SK-N-SH (cell line): ENCODE measurements around the gene ITSN2. TPM values are rescaled to one million over a fixed set of nuclear protein-coding genes. Genes with fewer than 3 reads are reported as not detected.

Experiments
- CTCF ChIA-PET: fragments of 300-600, 350-600 bp; formaldehyde crosslinking; extraction: SDS; loops from one replicate; lab custom pipeline; 2021; lab: Yijun Ruan, JAX
- POLR2A ChIA-PET: fragments of 350-600 bp; sonication (Branson Sonifier 250); formaldehyde crosslinking; extraction: SDS; loops from one replicate; lab custom pipeline; 2020; ENCODE audit warnings: antibody characterized with exemption, inconsistent platforms; lab: Yijun Ruan, JAX
- DNase-seq: peaks from one replicate; pipeline ENCODE4 v3.0.0; 2012
- H2AFZ ChIP-seq: fragments of 200-600 bp; sonication (generic); 2 replicates; pipeline ENCODE4 v1.8.1; 2016; ENCODE audit warnings: antibody characterized with exemption, mild to moderate bottlenecking, low read depth
- H3F3A ChIP-seq: fragments of 200-600 bp; sonication (generic); replicated peaks from 2 replicates; pipeline ENCODE3; 2016; ENCODE audit warnings: antibody characterized with exemption, mild to moderate bottlenecking; ENCODE audit not compliant: insufficient read depth
- H3K27ac ChIP-seq, 2 experiments: fragments of 200-500 bp in 1 of 2; fragments of 200-600 bp in 1 of 2; sonication (Bioruptor generic) in 1 of 2; sonication (generic), shearing (Covaris generic) in 1 of 2; 2 replicates each; pipeline versions ENCODE4 v1.5.1 to v1.6.1; 2014 to 2016; ENCODE audit warnings: low read depth in 2 of 2, inconsistent platforms in 1 of 2, low read length in 1 of 2, mild to moderate bottlenecking in 1 of 2, mixed read lengths in 1 of 2
- H3K27me3 ChIP-seq: fragments of 200-600 bp; sonication (generic), shearing (Covaris generic); 2 replicates; pipeline ENCODE4 v1.6.1; 2016; ENCODE audit warnings: mixed run types; ENCODE audit not compliant: insufficient read depth
- H3K36me3 ChIP-seq, 2 experiments: fragments of 200-500 bp in 1 of 2; fragments of 200-600 bp in 1 of 2; sonication (Bioruptor generic) in 1 of 2; sonication (generic) in 1 of 2; replicated peaks in 1 of 2; 2 replicates each; pipeline versions ENCODE3 to v1.5.1; 2014 to 2016; ENCODE audit warnings: low read length in 1 of 2, mild to moderate bottlenecking in 1 of 2; ENCODE audit not compliant: insufficient read depth in 2 of 2, control insufficient read depth in 1 of 2
- H3K4me1 ChIP-seq, 2 experiments: fragments of 200-500 bp in 1 of 2; fragments of 200-600 bp in 1 of 2; sonication (Bioruptor generic) in 1 of 2; sonication (generic), shearing (Covaris generic) in 1 of 2; 2 replicates each; pipeline versions ENCODE4 v1.5.1 to v1.6.1; 2014 to 2016; ENCODE audit warnings: low read depth in 1 of 2, low read length in 1 of 2, mixed run types in 1 of 2; ENCODE audit not compliant: insufficient read depth in 2 of 2, control insufficient read depth in 1 of 2
- H3K4me2 ChIP-seq: fragments of 200-600 bp; sonication (generic), shearing (Covaris generic); 2 replicates; pipeline ENCODE4 v1.6.1; 2017; ENCODE audit warnings: mixed run types
- H3K4me3 ChIP-seq, 2 experiments: fragments of 200-500 bp in 1 of 2; fragments of 200-600 bp in 1 of 2; sonication (Bioruptor generic) in 1 of 2; sonication (generic), shearing (Covaris generic) in 1 of 2; 2 replicates each; pipeline versions ENCODE4 v1.5.1 to v1.8.1; 2014 to 2016; ENCODE audit warnings: low read depth in 2 of 2, inconsistent platforms in 1 of 2, low read length in 1 of 2, mild to moderate bottlenecking in 1 of 2, mixed read lengths in 1 of 2, moderate library complexity in 1 of 2
- H3K79me2 ChIP-seq: fragments of 200-600 bp; sonication (generic); 2 replicates; pipeline ENCODE4 v1.8.1; 2017; ENCODE audit warnings: mild to moderate bottlenecking; ENCODE audit not compliant: insufficient read depth
- H3K9ac ChIP-seq: fragments of 200-600 bp; sonication (generic); 2 replicates; pipeline ENCODE4 v1.6.1; 2017; ENCODE audit warnings: mixed run types
- H3K9me2 ChIP-seq: fragments of 200-600 bp; sonication (generic); 2 replicates; pipeline ENCODE4 v1.6.1; 2017; ENCODE audit warnings: mixed run types
- H3K9me3 ChIP-seq: fragments of 200-600 bp; sonication (generic); 2 replicates; pipeline ENCODE4 v1.6.1; 2017; ENCODE audit warnings: mixed run types, mild to moderate bottlenecking, moderate library complexity
- H4K20me1 ChIP-seq: fragments of 200-600 bp; sonication (generic); 2 replicates; pipeline ENCODE4 v1.6.1; 2017; ENCODE audit warnings: mild to moderate bottlenecking, mixed run types; ENCODE audit not compliant: insufficient read depth
- EP300 ChIP-seq, 2 experiments: IDR thresholded peaks; 2 replicates each; pipeline versions ENCODE4 v1.4.0 to v1.6.1; 2012; ENCODE audit warnings: borderline replicate concordance in 1 of 2, low read depth in 1 of 2, low read length in 1 of 2
- FOSL2 ChIP-seq: IDR thresholded peaks from 2 replicates; pipeline ENCODE4 v1.4.0; 2012; ENCODE audit warnings: low read depth, mild to moderate bottlenecking, moderate library complexity, borderline replicate concordance
- MAX ChIP-seq: IDR thresholded peaks from 2 replicates; pipeline ENCODE4 v1.4.0; 2012; ENCODE audit warnings: low read depth
- NRF1 ChIP-seq: IDR thresholded peaks from 2 replicates; pipeline ENCODE4 v1.6.1; 2012; ENCODE audit warnings: low read depth, mild to moderate bottlenecking, low read length
- PBX3 ChIP-seq: IDR thresholded peaks from 2 replicates; pipeline ENCODE4; 2012
- RAD21 ChIP-seq: IDR thresholded peaks from 2 replicates; pipeline ENCODE4 v1.6.1; 2012; ENCODE audit warnings: mild to moderate bottlenecking, low read length
- SMC3 ChIP-seq: IDR thresholded peaks from 2 replicates; pipeline ENCODE4 v1.6.1; 2012; ENCODE audit warnings: low read depth, low read length, improper control_type of control experiment
- TCF12 ChIP-seq: IDR thresholded peaks from 2 replicates; pipeline ENCODE4 v1.4.0; 2012
- WGBS: methylation state at CpG from one replicate; pipeline ENCODE4 v1.1.6; 2017; ENCODE audit warnings: low lambda C conversion rate; 5-methylcytosine and 5-hydroxymethylcytosine counted together
- polyA plus RNA-seq, 3 experiments: library from polyadenylated mRNA; depleted of rRNA; stranded (reverse); fragments of >200 nt; gene quantifications; 2 replicates each; pipeline ENCODE4 v1.2.3, GENCODE V29; 2012
- TF ChIP-seq, protein P1 (sequence below): fragments of 150-350 bp; IDR thresholded peaks from 2 replicates; pipeline ENCODE4 v1.6.1; 2016; ENCODE audit warnings: mild to moderate bottlenecking, low read depth, low read length
- TF ChIP-seq, protein P2 (sequence below): fragments of 150-350 bp; IDR thresholded peaks from 2 replicates; pipeline ENCODE4 v1.6.1; 2017; ENCODE audit warnings: antibody characterized with exemption, low read length, low read depth, borderline replicate concordance

The ITSN2 gene
- polyA plus RNA-seq, 1 of the 3 experiments (the other 2 are of a cell fraction), result 11.9 TPM

- Histone ChIP-seq H4K20me1 (no peaks in the 10 kb centered on the region), H3K4me1 (no peaks in the 10 kb centered on the region), H3K27me3 (no peaks in the 10 kb centered on the region), H3F3A (no peaks in the 10 kb centered on the region), H3K79me2 (no peaks in the 10 kb centered on the region), H3K9ac (no peak overlapping the region), H2AFZ (no peak overlapping the region), H3K36me3 (peaks cover 42 to 56% of the 10 kb centered on the region in 2 experiments), H3K9me3 (no peaks in the 10 kb centered on the region), H3K27ac (no peak overlapping the region), H3K9me2 (no peaks in the 10 kb centered on the region), H3K4me2 (no peak overlapping the region), H3K4me3 (no peak overlapping the region)
- POLR2A ChIA-PET, result no interaction called here
- CTCF ChIA-PET, result interaction anchor here (1.2 kb wide), 1 partner anchor 44 kb away, joined by 3 read pairs; no protein-coding TSS in a partner anchor
- WGBS, result 97% methylated on average over 2 of the region's 2 CpGs
- no peak for TF ChIP-seq SMC3
- no peak for TF ChIP-seq EP300 (IDR thresholded peaks at IDR 0.05; ENCODE audit: borderline replicate concordance in 1 of 2, low read depth in 1 of 2, low read length in 1 of 2)
- TF ChIP-seq MAX, result no peak
- no peak for TF ChIP-seq RAD21
- no peak for TF ChIP-seq TCF12
- TF ChIP-seq, protein P1, sequence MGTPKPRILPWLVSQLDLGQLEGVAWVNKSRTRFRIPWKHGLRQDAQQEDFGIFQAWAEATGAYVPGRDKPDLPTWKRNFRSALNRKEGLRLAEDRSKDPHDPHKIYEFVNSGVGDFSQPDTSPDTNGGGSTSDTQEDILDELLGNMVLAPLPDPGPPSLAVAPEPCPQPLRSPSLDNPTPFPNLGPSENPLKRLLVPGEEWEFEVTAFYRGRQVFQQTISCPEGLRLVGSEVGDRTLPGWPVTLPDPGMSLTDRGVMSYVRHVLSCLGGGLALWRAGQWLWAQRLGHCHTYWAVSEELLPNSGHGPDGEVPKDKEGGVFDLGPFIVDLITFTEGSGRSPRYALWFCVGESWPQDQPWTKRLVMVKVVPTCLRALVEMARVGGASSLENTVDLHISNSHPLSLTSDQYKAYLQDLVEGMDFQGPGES, result no peak
- DNase-seq, result no peak
Measured at GRCh38 chr2:24272161-24272802, 88.1 kb downstream of the ITSN2 start.

DNA sequence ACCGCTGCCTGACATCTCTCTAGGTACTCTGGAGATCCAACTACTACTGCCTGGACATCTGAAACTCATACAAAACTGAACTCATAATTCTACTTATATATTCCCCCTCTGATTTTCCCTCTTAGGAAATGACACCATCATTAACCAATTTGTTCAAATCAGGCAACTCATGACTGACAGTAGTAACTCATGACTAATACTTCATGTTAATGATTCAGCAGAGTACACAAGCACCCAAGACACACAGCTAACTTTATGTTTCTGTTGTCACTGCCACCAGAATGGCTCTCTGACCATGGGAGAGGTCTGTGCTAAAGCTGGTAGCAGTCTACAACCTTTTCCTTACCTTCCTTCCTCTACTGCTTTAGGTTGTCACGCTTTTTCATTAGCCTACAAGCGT lies 91.1 kb downstream of the ITSN2 start:
- no peak overlapping the region for H2AFZ ChIP-seq
- no peaks in the 10 kb centered on the region for H3K9me2 ChIP-seq
- TF ChIP-seq FOSL2, result peak; percentile 28; the same call in 1 of the 2 replicates
- TF ChIP-seq, protein P2, sequence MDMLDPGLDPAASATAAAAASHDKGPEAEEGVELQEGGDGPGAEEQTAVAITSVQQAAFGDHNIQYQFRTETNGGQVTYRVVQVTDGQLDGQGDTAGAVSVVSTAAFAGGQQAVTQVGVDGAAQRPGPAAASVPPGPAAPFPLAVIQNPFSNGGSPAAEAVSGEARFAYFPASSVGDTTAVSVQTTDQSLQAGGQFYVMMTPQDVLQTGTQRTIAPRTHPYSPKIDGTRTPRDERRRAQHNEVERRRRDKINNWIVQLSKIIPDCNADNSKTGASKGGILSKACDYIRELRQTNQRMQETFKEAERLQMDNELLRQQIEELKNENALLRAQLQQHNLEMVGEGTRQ, result no peak
- no peak for TF ChIP-seq NRF1
- TF ChIP-seq PBX3, result peak; percentile 65
- no peak overlapping the region for H3K4me2 ChIP-seq
- no peaks in the 10 kb centered on the region for H3K4me1 ChIP-seq
- H3K36me3 ChIP-seq, result peaks cover 48 to 50% of the 10 kb centered on the region in 2 experiments
- no peak overlapping the region for H3K9ac ChIP-seq
- no peak overlapping the region for H3K4me3 ChIP-seq
- CTCF ChIA-PET, result interaction anchor here (1.0 kb wide), 1 partner anchor 14 kb away, joined by 3 read pairs; no protein-coding TSS in a partner anchor
- DNase-seq, result no peak
- peaks cover 4% of the 10 kb centered on the region for H3F3A ChIP-seq
- 88% methylated on average over 3 of the region's 3 CpGs for WGBS
- no peaks in the 10 kb centered on the region for H4K20me1 ChIP-seq
- H3K27me3 ChIP-seq, result no peaks in the 10 kb centered on the region
- H3K27ac ChIP-seq, result peak overlapping the region in 1 of 2 experiments; percentile 1; a peak in 1 of 4 replicates
- H3K9me3 ChIP-seq, result no peaks in the 10 kb centered on the region
- no peaks in the 10 kb centered on the region for H3K79me2 ChIP-seq
- POLR2A ChIA-PET, result no interaction called here
